Prostate gland (tissue), 2 donors: ENCODE measurements around the gene IKZF1.

Experiments used
- CTCF ChIP-seq, 4 experiments: fragments of 200-600 bp in 2 of 4; fragments of 450-650 bp in 2 of 4; sonication (generic) in 2 of 4; IDR thresholded peaks; 1 replicate in 3 of 4; 2 replicates in 1 of 4; pipeline ENCODE4 v1.5.1; 2016 to 2019; ENCODE audit warnings: antibody characterized with exemption in 4 of 4, mild to moderate bottlenecking in 2 of 4, moderate library complexity in 2 of 4
- POLR2A ChIP-seq: fragments of 450-650 bp; IDR thresholded peaks from one replicate; pipeline ENCODE4 v1.6.1; 2016; ENCODE audit warnings: antibody characterized with exemption, mild to moderate bottlenecking
- POLR2AphosphoS5 ChIP-seq: sonication (generic); formaldehyde crosslinking; IDR thresholded peaks from one replicate; pipeline ENCODE4 v1.6.1; 2017; ENCODE audit warnings: antibody characterized with exemption

GRCh38 chr7:50335230-50335794, 30.8 kb downstream of the IKZF1 start:
- TF ChIP-seq CTCF (IDR thresholded peaks at IDR 0.05) (no peak), POLR2A (no peak), POLR2AphosphoS5 (no peak)
